ENCODE data around the gene CPA4.

The CPA4 gene

DNA sequence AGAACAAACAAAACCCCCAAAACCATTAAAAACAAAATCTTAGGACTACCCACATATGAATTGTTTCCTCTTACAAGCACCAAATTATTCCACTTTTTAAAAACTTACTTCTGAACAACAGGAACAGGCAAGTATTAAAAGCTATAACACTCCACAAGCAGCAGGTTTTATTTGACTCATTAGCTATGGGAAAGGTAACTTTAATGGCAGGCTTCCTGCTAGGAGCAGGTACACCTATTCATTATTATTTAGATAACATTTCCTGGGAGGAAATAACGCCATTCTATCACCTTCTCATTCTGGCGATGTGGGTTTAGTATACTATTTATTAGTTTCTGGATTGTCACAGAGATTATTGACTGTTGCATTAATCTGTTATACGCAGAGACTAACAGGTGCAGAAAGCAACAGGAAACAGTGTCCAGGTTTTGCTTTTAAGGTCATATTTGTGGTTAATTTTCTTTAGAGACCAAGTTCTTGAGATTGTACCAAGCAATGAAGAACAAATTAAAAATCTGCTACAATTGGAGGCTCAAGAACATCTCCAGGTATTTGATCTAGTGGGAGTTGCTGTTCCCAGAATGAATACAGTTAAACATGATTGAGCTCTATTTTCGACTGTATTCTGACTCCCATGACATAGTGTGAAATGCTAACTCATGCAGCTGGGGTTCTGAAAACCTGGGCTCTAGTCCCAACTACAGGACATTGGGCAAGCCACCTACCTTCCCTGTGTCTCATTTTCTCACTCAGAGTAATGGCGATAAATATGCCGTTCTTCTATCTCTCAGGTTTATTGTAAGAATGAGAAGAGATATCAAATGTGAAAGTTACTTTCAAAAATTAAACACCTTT lies 24.3 kb upstream of the CPA4 start:
- H2BK12ac ChIP-seq (ENCODE audit: low read length in 2 of 2) = no peak overlapping the region
- H2AFZ ChIP-seq (ENCODE audit: low read depth, low read length) = no peak overlapping the region
- no peak overlapping the region for H4K8ac ChIP-seq (ENCODE audit: low read length)
- no peak overlapping the region for H2BK120ac ChIP-seq (ENCODE audit: low read depth, low read length)
- peaks cover 0 to 29% of the 10 kb centered on the region in 2 experiments for H3K27me3 ChIP-seq (ENCODE audit: control insufficient read depth in 1 of 2, insufficient read depth in 1 of 2, low read length in 2 of 2)
- 100% methylated on average over 4 of the region's 6 CpGs for WGBS
- H3K4me3 ChIP-seq (ENCODE audit: insufficient read depth in 1 of 2, low read depth in 1 of 2, low read length in 2 of 2) = no peak overlapping the region
- DNase-seq = no peak
- no peaks in the 10 kb centered on the region for H3K79me1 ChIP-seq (replicated peaks; ENCODE audit: low read length, poor library complexity, severe bottlenecking)
- no peak overlapping the region for H3K9ac ChIP-seq (ENCODE audit: low read length)
- H3K14ac ChIP-seq (ENCODE audit: low read length in 2 of 2) = no peak overlapping the region
- H2AK5ac ChIP-seq (ENCODE audit: low read length, severe bottlenecking) = no peak overlapping the region
- no peak overlapping the region for H3K23ac ChIP-seq (ENCODE audit: low read length in 2 of 2)
- H3K27ac ChIP-seq (ENCODE audit: low read length, poor library complexity, severe bottlenecking) = no peak overlapping the region
- H2BK15ac ChIP-seq (ENCODE audit: low read depth, poor library complexity, severe bottlenecking) = no peak overlapping the region
- H3K18ac ChIP-seq (ENCODE audit: low read depth in 1 of 2, low read length in 2 of 2) = no peak overlapping the region
- peaks cover 6% of the 10 kb centered on the region for H3K4me1 ChIP-seq (ENCODE audit: control insufficient read depth, insufficient read depth, low read depth, low read length)
- no peak overlapping the region for H3K4me2 ChIP-seq (ENCODE audit: low read length, poor library complexity, severe bottlenecking)
- no peak overlapping the region for H3K4ac ChIP-seq (ENCODE audit: low read depth in 1 of 2, low read length in 2 of 2)
- H4K91ac ChIP-seq (ENCODE audit: low read length) = no peak overlapping the region
- no peak overlapping the region for H2BK5ac ChIP-seq (ENCODE audit: low read depth, low read length, poor library complexity, severe bottlenecking)
- H3K9me3 ChIP-seq (ENCODE audit: control insufficient read depth, low read length) = no peaks in the 10 kb centered on the region
- no peaks in the 10 kb centered on the region for H3K36me3 ChIP-seq (ENCODE audit: control insufficient read depth in 1 of 2, insufficient read depth in 2 of 2, low read depth in 1 of 2, low read length in 2 of 2)

DNA sequence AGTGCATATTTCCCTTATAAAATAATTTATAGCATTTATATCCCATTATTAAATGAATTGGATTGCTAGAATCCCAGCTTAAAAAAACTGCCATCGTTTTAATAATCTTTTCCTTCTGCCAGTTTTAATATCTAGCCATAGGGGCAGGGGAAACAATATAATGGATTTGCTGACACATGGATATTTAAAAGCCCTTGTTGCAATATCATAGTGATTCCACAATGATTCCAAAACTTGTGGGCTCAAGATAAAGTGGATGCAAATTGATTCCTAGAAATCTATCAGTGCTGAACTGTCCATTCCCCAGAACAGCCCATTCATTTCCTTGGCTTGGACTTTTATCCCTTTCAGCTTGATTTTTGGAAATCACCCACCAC lies 23.7 kb upstream of the CPA4 start:
- H2AK5ac ChIP-seq (ENCODE audit: low read length, severe bottlenecking) = no peak overlapping the region
- no peak overlapping the region for H2BK12ac ChIP-seq (ENCODE audit: low read length in 2 of 2)
- H3K9me3 ChIP-seq (ENCODE audit: control insufficient read depth, low read length) = no peaks in the 10 kb centered on the region
- no peak overlapping the region for H3K4me3 ChIP-seq (ENCODE audit: insufficient read depth in 1 of 2, low read depth in 1 of 2, low read length in 2 of 2)
- H3K36me3 ChIP-seq (ENCODE audit: control insufficient read depth in 1 of 2, insufficient read depth in 2 of 2, low read depth in 1 of 2, low read length in 2 of 2) = no peaks in the 10 kb centered on the region
- no peaks in the 10 kb centered on the region for H3K79me1 ChIP-seq (replicated peaks; ENCODE audit: low read length, poor library complexity, severe bottlenecking)
- H3K4me1 ChIP-seq (ENCODE audit: control insufficient read depth, insufficient read depth, low read depth, low read length) = peaks cover 6% of the 10 kb centered on the region
- H2BK120ac ChIP-seq (ENCODE audit: low read depth, low read length) = no peak overlapping the region
- no peak overlapping the region for H2AFZ ChIP-seq (ENCODE audit: low read depth, low read length)
- H3K27me3 ChIP-seq (ENCODE audit: control insufficient read depth in 1 of 2, insufficient read depth in 1 of 2, low read length in 2 of 2) = peaks cover 0 to 29% of the 10 kb centered on the region in 2 experiments
- H3K27ac ChIP-seq (ENCODE audit: low read length, poor library complexity, severe bottlenecking) = no peak overlapping the region
- no peak overlapping the region for H3K23ac ChIP-seq (ENCODE audit: low read length in 2 of 2)
- no peak overlapping the region for H2BK15ac ChIP-seq (ENCODE audit: low read depth, poor library complexity, severe bottlenecking)
- H3K14ac ChIP-seq (ENCODE audit: low read length in 2 of 2) = no peak overlapping the region
- no CpG with 5 or more reads among the region's 1 CpG for WGBS
- H3K9ac ChIP-seq (ENCODE audit: low read length) = no peak overlapping the region
- H3K4me2 ChIP-seq (ENCODE audit: low read length, poor library complexity, severe bottlenecking) = no peak overlapping the region
- H2BK5ac ChIP-seq (ENCODE audit: low read depth, low read length, poor library complexity, severe bottlenecking) = no peak overlapping the region
- no peak for DNase-seq
- no peak overlapping the region for H4K91ac ChIP-seq (ENCODE audit: low read length)
- H3K18ac ChIP-seq (ENCODE audit: low read depth in 1 of 2, low read length in 2 of 2) = no peak overlapping the region
- H3K4ac ChIP-seq (ENCODE audit: low read depth in 1 of 2, low read length in 2 of 2) = no peak overlapping the region
- H4K8ac ChIP-seq (ENCODE audit: low read length) = no peak overlapping the region

DNA sequence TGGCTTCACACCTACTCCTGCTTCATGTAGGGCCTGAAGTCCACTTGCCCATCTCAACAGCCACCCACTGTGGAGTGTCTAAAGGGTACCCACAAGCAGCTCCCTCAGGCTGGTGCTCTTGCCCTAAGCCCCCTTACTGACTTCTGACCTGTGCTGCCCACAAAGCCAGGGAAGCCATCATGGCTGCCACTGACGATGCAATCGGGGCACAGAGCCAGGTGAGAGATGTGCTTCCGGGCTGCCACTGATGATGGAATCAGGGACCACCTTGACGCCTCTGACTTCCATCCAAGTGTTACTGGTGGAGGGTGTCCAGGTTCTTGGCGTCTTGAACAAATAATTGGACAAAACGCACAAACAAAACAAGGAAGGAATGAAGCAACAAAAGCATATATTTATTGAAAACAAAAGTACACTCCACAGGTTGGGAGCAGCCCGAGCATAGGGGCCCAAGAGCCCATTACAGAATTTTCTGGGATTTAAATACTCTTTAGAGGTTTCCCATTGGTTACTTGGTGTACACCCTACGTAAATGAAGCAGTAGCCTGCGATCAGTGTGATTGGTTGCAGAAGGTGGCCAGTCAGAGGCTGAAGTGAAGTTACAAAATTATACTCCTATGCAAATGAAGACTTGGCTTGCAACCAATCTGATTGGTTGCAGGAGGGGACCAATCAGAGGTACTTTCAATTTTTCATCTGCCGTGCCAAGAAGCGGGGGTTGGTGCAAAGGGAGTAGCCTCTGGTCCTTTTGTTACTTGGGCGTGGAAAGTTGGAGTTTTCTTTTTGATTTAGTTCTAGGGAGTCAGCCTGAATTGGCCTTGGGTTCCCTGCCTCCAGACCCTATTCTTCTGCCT lies 21.8 kb upstream of the CPA4 start:
- peak overlapping the region in 1 of 2 experiments; percentile 81 for H3K4ac ChIP-seq (ENCODE audit: low read depth in 1 of 2, low read length in 2 of 2)
- H3K4me2 ChIP-seq (ENCODE audit: low read length, poor library complexity, severe bottlenecking) = no peak overlapping the region
- peak overlapping the region in 1 of 2 experiments; percentile 71 for H2BK12ac ChIP-seq (ENCODE audit: low read length in 2 of 2)
- H4K8ac ChIP-seq (ENCODE audit: low read length) = peak overlapping the region; percentile 94
- H2BK15ac ChIP-seq (ENCODE audit: low read depth, poor library complexity, severe bottlenecking) = no peak overlapping the region
- no peaks in the 10 kb centered on the region for H3K79me1 ChIP-seq (replicated peaks; ENCODE audit: low read length, poor library complexity, severe bottlenecking)
- H2BK120ac ChIP-seq (ENCODE audit: low read depth, low read length) = no peak overlapping the region
- no peak overlapping the region for H3K23ac ChIP-seq (ENCODE audit: low read length in 2 of 2)
- H3K36me3 ChIP-seq (ENCODE audit: control insufficient read depth in 1 of 2, insufficient read depth in 2 of 2, low read depth in 1 of 2, low read length in 2 of 2) = no peaks in the 10 kb centered on the region
- no peak overlapping the region for H2BK5ac ChIP-seq (ENCODE audit: low read depth, low read length, poor library complexity, severe bottlenecking)
- H3K18ac ChIP-seq (ENCODE audit: low read depth in 1 of 2, low read length in 2 of 2) = peak overlapping the region; percentile 54 to 92
- peak overlapping the region; percentile 39 for H2AK5ac ChIP-seq (ENCODE audit: low read length, severe bottlenecking)
- no peak overlapping the region for H4K91ac ChIP-seq (ENCODE audit: low read length)
- no peak overlapping the region for H3K14ac ChIP-seq (ENCODE audit: low read length in 2 of 2)
- H3K9ac ChIP-seq (ENCODE audit: low read length) = no peak overlapping the region
- no peak for DNase-seq
- no peak overlapping the region for H3K27ac ChIP-seq (ENCODE audit: low read length, poor library complexity, severe bottlenecking)
- H3K27me3 ChIP-seq (ENCODE audit: control insufficient read depth in 1 of 2, insufficient read depth in 1 of 2, low read length in 2 of 2) = peaks cover 0 to 29% of the 10 kb centered on the region in 2 experiments
- peak overlapping the region; percentile 53 for H2AFZ ChIP-seq (ENCODE audit: low read depth, low read length)
- H3K4me3 ChIP-seq (ENCODE audit: insufficient read depth in 1 of 2, low read depth in 1 of 2, low read length in 2 of 2) = no peak overlapping the region
- peaks cover 6% of the 10 kb centered on the region for H3K4me1 ChIP-seq (ENCODE audit: control insufficient read depth, insufficient read depth, low read depth, low read length)
- no peaks in the 10 kb centered on the region for H3K9me3 ChIP-seq (ENCODE audit: control insufficient read depth, low read length)
- WGBS = 92% methylated on average over 10 of the region's 12 CpGs

All from mesenchymal stem cell (in vitro differentiated cells and primary cell).